ENCODE data around the gene THOP1.

Gene THOP1

DNA sequence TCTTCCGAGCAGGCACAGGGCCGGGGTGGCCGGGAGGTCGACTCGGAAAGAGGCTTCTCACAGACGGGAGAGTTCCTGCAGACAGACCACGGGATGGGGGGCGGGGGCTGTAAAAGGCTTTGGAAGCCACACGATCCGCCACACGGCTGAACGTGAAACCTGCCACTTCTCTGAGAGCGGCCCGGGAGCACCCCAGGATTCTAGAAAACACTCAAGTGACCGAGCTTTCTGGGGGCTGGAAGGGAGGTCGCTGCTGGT lies 29.9 kb upstream of the THOP1 start:
- Histone ChIP-seq H3K36me3 (ENCODE audit: control insufficient read depth, insufficient read depth, low read length, severe bottlenecking) (peaks cover 53% of the 10 kb centered on the region), H3K27me3 (replicated peaks; ENCODE audit: control insufficient read depth, insufficient read depth, low read length) (no peaks in the 10 kb centered on the region)

DNA sequence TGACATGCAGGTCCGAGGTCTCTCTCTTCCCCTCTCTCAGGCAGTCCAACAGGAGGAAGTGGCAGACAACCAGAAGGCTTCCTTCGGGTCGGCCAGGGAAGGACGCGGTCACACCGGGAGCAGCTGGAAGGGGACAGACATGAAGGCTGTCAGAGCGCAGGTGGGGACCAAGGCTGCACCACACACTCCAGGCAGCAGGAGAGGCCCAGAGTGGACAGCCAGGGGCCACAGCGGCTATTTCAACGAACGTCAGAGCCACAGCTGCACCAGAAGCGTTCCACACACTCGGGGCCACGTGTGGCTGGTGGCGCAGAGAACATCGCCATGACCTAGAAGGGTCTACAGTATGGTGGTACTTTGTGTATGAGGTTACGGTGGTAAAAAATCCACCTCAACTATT lies 29.5 kb upstream of the THOP1 start:
- no peaks in the 10 kb centered on the region for H3K9me3 ChIP-seq (ENCODE audit: control insufficient read depth, low read length)
- peaks cover 57% of the 10 kb centered on the region for H3K36me3 ChIP-seq (ENCODE audit: control insufficient read depth, insufficient read depth, low read length, severe bottlenecking)
- DNase-seq (ENCODE audit: low read depth): no peak
- H3K27me3 ChIP-seq (replicated peaks; ENCODE audit: control insufficient read depth, insufficient read depth, low read length): no peaks in the 10 kb centered on the region
- H3K4me1 ChIP-seq (ENCODE audit: control insufficient read depth, insufficient read depth, low read length): no peaks in the 10 kb centered on the region
- no peak overlapping the region for H3K9ac ChIP-seq (ENCODE audit: low read length)
- H3K4me3 ChIP-seq (ENCODE audit: low read length): no peak overlapping the region

More for the DNA sequence above, 29.9 kb upstream of the THOP1 start:
- H3K9me3 ChIP-seq (ENCODE audit: control insufficient read depth, low read length): no peaks in the 10 kb centered on the region
- no peak for DNase-seq (ENCODE audit: low read depth)
- no peak overlapping the region for H3K4me3 ChIP-seq (ENCODE audit: low read length)
- no peaks in the 10 kb centered on the region for H3K4me1 ChIP-seq (ENCODE audit: control insufficient read depth, insufficient read depth, low read length)
- H3K9ac ChIP-seq (ENCODE audit: low read length): no peak overlapping the region

DNA sequence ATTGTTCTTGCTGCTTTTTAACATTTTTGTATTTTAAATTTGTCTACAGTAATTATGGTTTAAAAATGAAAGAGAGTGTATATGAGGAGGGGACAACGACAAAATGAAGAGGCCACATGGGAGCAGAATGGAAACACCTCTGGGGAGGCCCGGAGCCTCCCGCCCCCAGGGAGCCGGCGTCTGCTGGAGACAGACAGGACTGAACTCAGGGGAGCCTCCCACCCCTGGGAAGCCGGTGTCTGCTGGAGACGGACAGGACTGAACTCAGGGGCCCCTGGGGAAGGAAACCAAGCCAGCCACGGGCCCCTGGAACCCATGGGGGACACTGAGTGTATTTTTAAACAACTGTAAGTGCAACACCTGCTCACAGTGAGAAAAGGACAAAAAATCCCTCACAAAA lies 28.8 kb upstream of the THOP1 start:
- H3K4me3 ChIP-seq (ENCODE audit: low read length): no peak overlapping the region
- DNase-seq (ENCODE audit: low read depth): no peak
- H3K27me3 ChIP-seq (replicated peaks; ENCODE audit: control insufficient read depth, insufficient read depth, low read length): no peaks in the 10 kb centered on the region
- H3K9me3 ChIP-seq (ENCODE audit: control insufficient read depth, low read length): no peaks in the 10 kb centered on the region
- no peak overlapping the region for H3K9ac ChIP-seq (ENCODE audit: low read length)
- peaks cover 64% of the 10 kb centered on the region for H3K36me3 ChIP-seq (ENCODE audit: control insufficient read depth, insufficient read depth, low read length, severe bottlenecking)
- H3K4me1 ChIP-seq (ENCODE audit: control insufficient read depth, insufficient read depth, low read length): no peaks in the 10 kb centered on the region

- H3K9ac ChIP-seq (ENCODE audit: low read length): no peak overlapping the region
- H3K9me3 ChIP-seq (ENCODE audit: control insufficient read depth, low read length): no peaks in the 10 kb centered on the region
- H3K27me3 ChIP-seq (replicated peaks; ENCODE audit: control insufficient read depth, insufficient read depth, low read length): no peaks in the 10 kb centered on the region
- H3K36me3 ChIP-seq (ENCODE audit: control insufficient read depth, insufficient read depth, low read length, severe bottlenecking): peaks cover 70% of the 10 kb centered on the region
- no peak for DNase-seq (ENCODE audit: low read depth)
- H3K4me1 ChIP-seq (ENCODE audit: control insufficient read depth, insufficient read depth, low read length): no peaks in the 10 kb centered on the region
- no peak overlapping the region for H3K4me3 ChIP-seq (ENCODE audit: low read length)
Observed at GRCh38 chr19:2756921-2757881, 28.1 kb upstream of the THOP1 start.

- Histone ChIP-seq H3K36me3 (ENCODE audit: control insufficient read depth, insufficient read depth, low read length, severe bottlenecking) (peaks cover 79% of the 10 kb centered on the region), H3K27me3 (replicated peaks; ENCODE audit: control insufficient read depth, insufficient read depth, low read length) (no peaks in the 10 kb centered on the region), H3K4me3 (ENCODE audit: low read length) (no peak overlapping the region), H3K4me1 (ENCODE audit: control insufficient read depth, insufficient read depth, low read length) (no peaks in the 10 kb centered on the region), H3K9ac (ENCODE audit: low read length) (no peak overlapping the region), H3K9me3 (ENCODE audit: control insufficient read depth, low read length) (no peaks in the 10 kb centered on the region)
- no peak for DNase-seq (ENCODE audit: low read depth)
Observed at GRCh38 chr19:2758601-2759313, 26.5 kb upstream of the THOP1 start.

DNA sequence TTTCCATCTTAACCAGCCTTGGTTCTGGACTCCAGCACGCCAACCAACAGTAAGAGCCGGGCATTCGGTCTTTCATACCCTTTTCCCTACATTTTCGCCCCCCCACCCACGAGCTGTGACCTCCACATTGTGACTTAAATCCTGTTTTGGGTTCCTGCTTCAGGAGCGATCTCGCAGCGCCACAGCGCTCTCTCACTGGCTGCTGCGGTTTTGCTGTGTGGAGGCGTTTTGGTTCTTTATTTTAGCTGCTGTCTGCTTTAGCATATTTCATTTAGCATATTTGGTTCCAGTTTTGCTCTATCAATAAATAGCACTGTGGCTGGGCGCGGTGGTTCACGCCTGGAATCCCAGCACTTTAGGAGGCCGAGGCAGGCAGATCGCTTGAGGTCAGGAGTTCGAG lies 25.9 kb upstream of the THOP1 start:
- Histone ChIP-seq H3K4me1 (ENCODE audit: control insufficient read depth, insufficient read depth, low read length) (no peaks in the 10 kb centered on the region), H3K36me3 (ENCODE audit: control insufficient read depth, insufficient read depth, low read length, severe bottlenecking) (peaks cover 79% of the 10 kb centered on the region), H3K9me3 (ENCODE audit: control insufficient read depth, low read length) (no peaks in the 10 kb centered on the region), H3K27me3 (replicated peaks; ENCODE audit: control insufficient read depth, insufficient read depth, low read length) (no peaks in the 10 kb centered on the region), H3K9ac (ENCODE audit: low read length) (no peak overlapping the region), H3K4me3 (ENCODE audit: low read length) (no peak overlapping the region)
- no peak for DNase-seq (ENCODE audit: low read depth)

- no peaks in the 10 kb centered on the region for H3K4me1 ChIP-seq (ENCODE audit: control insufficient read depth, insufficient read depth, low read length)
- no peaks in the 10 kb centered on the region for H3K27me3 ChIP-seq (replicated peaks; ENCODE audit: control insufficient read depth, insufficient read depth, low read length)
- DNase-seq (ENCODE audit: low read depth): no peak
- peaks cover 78% of the 10 kb centered on the region for H3K36me3 ChIP-seq (ENCODE audit: control insufficient read depth, insufficient read depth, low read length, severe bottlenecking)
- no peaks in the 10 kb centered on the region for H3K9me3 ChIP-seq (ENCODE audit: control insufficient read depth, low read length)
- no peak overlapping the region for H3K9ac ChIP-seq (ENCODE audit: low read length)
- no peak overlapping the region for H3K4me3 ChIP-seq (ENCODE audit: low read length)
Observed at GRCh38 chr19:2759965-2760364, 25.3 kb upstream of the THOP1 start.

GRCh38 chr19:2761309-2761677 lies 24.0 kb upstream of the THOP1 start:
- Histone ChIP-seq H3K36me3 (ENCODE audit: control insufficient read depth, insufficient read depth, low read length, severe bottlenecking) (peaks cover 78% of the 10 kb centered on the region), H3K9me3 (ENCODE audit: control insufficient read depth, low read length) (no peaks in the 10 kb centered on the region), H3K9ac (ENCODE audit: low read length) (no peak overlapping the region), H3K27me3 (replicated peaks; ENCODE audit: control insufficient read depth, insufficient read depth, low read length) (no peaks in the 10 kb centered on the region), H3K4me1 (ENCODE audit: control insufficient read depth, insufficient read depth, low read length) (no peaks in the 10 kb centered on the region), H3K4me3 (ENCODE audit: low read length) (no peak overlapping the region)
- DNase-seq (ENCODE audit: low read depth): no peak

DNA sequence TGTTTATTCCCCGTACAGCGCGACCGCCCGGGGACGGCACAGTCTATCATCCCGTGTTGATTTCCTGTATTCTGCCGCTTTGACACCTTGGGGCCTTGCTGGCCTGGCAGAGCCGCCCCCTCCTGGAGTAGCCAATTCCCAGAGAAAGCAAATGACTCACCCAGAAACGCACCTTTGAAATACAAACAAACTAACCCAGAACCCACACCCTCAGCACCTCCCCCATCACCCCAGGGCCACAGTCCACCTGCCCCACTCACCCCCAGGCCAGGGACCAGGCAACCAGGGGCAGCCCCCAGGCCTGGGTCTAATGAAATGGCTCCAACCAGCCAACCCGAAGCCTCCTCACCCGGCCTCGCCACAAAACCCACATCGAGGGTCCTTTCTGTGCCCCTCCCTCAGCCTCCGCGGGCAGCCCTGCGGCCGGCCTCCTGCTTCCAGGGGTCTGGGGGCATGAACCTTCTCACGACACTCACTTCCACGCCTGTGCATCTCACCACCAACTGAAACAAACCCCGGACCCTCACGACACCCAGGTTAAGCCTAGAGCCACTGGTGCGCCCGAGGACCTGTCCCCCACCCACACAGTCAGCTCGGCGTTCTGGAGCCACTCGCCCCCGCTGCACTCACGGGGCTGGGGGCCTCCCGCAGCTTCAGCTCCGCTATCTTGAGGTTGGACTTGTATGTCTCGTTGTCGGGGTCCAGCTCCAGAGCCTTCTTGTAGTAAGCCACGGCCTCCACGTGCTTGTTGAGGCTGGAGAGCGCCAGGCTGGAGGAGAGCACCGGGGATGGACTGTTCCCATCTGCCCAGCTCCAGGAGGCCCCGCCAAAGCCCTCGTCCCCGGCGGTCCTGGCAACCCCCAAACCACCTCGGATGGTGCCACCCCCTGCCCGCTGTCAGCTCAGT lies 23.2 kb upstream of the THOP1 start:
- H3K36me3 ChIP-seq (ENCODE audit: control insufficient read depth, insufficient read depth, low read length, severe bottlenecking): peaks cover 82% of the 10 kb centered on the region
- H3K27me3 ChIP-seq (replicated peaks; ENCODE audit: control insufficient read depth, insufficient read depth, low read length): no peaks in the 10 kb centered on the region
- no peak overlapping the region for H3K9ac ChIP-seq (ENCODE audit: low read length)
- no peak for DNase-seq (ENCODE audit: low read depth)
- H3K4me1 ChIP-seq (ENCODE audit: control insufficient read depth, insufficient read depth, low read length): no peaks in the 10 kb centered on the region
- no peaks in the 10 kb centered on the region for H3K9me3 ChIP-seq (ENCODE audit: control insufficient read depth, low read length)
- no peak overlapping the region for H3K4me3 ChIP-seq (ENCODE audit: low read length)

DNA sequence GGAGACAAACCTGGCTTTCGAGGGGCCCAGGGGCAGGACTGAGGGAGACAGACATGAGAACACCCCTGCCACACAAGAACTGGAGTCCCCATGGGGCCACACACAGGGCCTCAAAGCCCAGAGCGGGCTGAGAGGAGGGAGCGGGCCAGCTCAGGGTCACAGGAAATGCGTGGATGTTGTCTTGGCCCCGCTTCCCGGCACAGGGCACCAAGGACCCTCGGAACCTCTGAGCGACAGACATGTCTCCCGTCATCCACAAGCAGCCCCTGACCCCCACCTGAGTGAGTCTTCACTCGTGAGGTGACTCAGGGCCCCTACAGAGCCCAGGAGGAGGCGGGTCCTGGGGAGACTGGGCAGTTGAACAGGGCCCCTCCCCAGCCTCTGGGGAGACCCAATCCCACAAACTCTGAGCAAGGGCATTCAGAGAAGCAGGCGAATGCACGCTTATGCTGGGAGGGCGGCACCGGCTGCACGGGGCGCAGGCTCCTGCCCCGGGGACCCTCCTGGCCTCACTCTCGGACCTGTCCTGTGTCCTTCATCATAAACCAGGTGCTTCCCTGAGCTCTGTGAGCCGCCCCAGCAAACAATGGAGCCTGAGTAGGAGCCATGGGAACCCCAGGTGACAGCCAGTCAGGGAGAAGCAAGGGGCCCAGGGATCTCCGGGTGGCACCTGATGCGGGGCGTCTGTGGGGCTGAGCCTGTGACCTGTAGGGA lies 22.4 kb upstream of the THOP1 start:
- H3K9ac ChIP-seq (ENCODE audit: low read length): no peak overlapping the region
- H3K4me1 ChIP-seq (ENCODE audit: control insufficient read depth, insufficient read depth, low read length): no peaks in the 10 kb centered on the region
- no peak for DNase-seq (ENCODE audit: low read depth)
- no peaks in the 10 kb centered on the region for H3K9me3 ChIP-seq (ENCODE audit: control insufficient read depth, low read length)
- H3K27me3 ChIP-seq (replicated peaks; ENCODE audit: control insufficient read depth, insufficient read depth, low read length): no peaks in the 10 kb centered on the region
- H3K4me3 ChIP-seq (ENCODE audit: low read length): no peak overlapping the region
- H3K36me3 ChIP-seq (ENCODE audit: control insufficient read depth, insufficient read depth, low read length, severe bottlenecking): peaks cover 83% of the 10 kb centered on the region
